Naive thymus-derived CD4-positive, alpha-beta T cell (primary cell): ENCODE measurements around the gene TOM1L2. TPM values are rescaled to one million over a fixed set of nuclear protein-coding genes. Genes with fewer than 3 reads are reported as not detected.
"Not testable (repeated sequence)": the region's sequence is repeated elsewhere in the genome, so short reads cannot be mapped to it uniquely, and the experiment has no call there.

Experiments used
- ATAC-seq: fragments of 150-1000 bp; cut with Tn5 transposase; 2 replicates; pipeline ENCODE4 v1.10.0; 2021; ENCODE audit warnings: mild to moderate bottlenecking, moderate library complexity
- CTCF ChIA-PET: fragments of 350-600 bp; sonication (Branson Sonifier 250); formaldehyde crosslinking; loops from one replicate; lab custom pipeline; 2021; ENCODE audit warnings: antibody characterized with exemption; lab: Charles Lee
- POLR2A ChIA-PET: fragments of 350-600 bp; sonication (Branson Sonifier 250); formaldehyde crosslinking; loops from one replicate; lab custom pipeline; 2021; ENCODE audit warnings: antibody characterized with exemption, inconsistent platforms; lab: Charles Lee
- DNase-seq, 9 donors: peaks; one replicate each; pipeline versions ENCODE4 v3.0.0 to v3.0.0-alpha.2; 2020 to 2022; ENCODE audit warnings: mixed read lengths in 1 of 9
- H3K27ac ChIP-seq: one replicate; pipeline ENCODE4 v1.7.0; 2013; ENCODE audit warnings: mild to moderate bottlenecking, low read depth, low read length, moderate library complexity
- H3K27me3 ChIP-seq, 2 donors: one replicate each; pipeline ENCODE4 v1.7.0; 2013; ENCODE audit warnings: low read length in 2 of 2, mild to moderate bottlenecking in 2 of 2, moderate library complexity in 2 of 2; ENCODE audit not compliant: control insufficient read depth in 2 of 2, insufficient read depth in 2 of 2
- H3K36me3 ChIP-seq, 3 experiments: 1 replicate in 2 of 3; 2 replicates in 1 of 3; pipeline ENCODE4 v1.7.0; 2013; ENCODE audit warnings: low read length in 3 of 3, mild to moderate bottlenecking in 3 of 3, moderate library complexity in 1 of 3; ENCODE audit not compliant: insufficient read depth in 3 of 3, control insufficient read depth in 2 of 3
- H3K4me1 ChIP-seq, 2 donors: one replicate each; pipeline ENCODE4 v1.7.0; 2013; ENCODE audit warnings: low read length in 2 of 2, mild to moderate bottlenecking in 2 of 2, moderate library complexity in 1 of 2; ENCODE audit not compliant: control insufficient read depth in 2 of 2, insufficient read depth in 2 of 2
- H3K4me3 ChIP-seq: 2 replicates; pipeline ENCODE4 v1.7.0; 2013; ENCODE audit warnings: mild to moderate bottlenecking, low read length
- H3K9me3 ChIP-seq, 3 experiments: 1 replicate in 2 of 3; 2 replicates in 1 of 3; pipeline ENCODE4 v1.7.0; 2013; ENCODE audit warnings: low read length in 3 of 3; ENCODE audit not compliant: control insufficient read depth in 2 of 3
- H3K27ac Mint-ChIP-seq, 9 donors: one replicate each; pipeline ENCODE4 v1.8.0; 2020 to 2022; ENCODE audit warnings: mixed read lengths in 9 of 9, mild to moderate bottlenecking in 8 of 9, moderate library complexity in 5 of 9, inconsistent platforms in 2 of 9
- H3K27me3 Mint-ChIP-seq, 5 donors: one replicate each; pipeline ENCODE4 v1.8.0; 2021 to 2022; ENCODE audit warnings: mixed read lengths in 5 of 5, mild to moderate bottlenecking in 1 of 5
- H3K36me3 Mint-ChIP-seq, 5 donors: one replicate each; pipeline ENCODE4 v1.8.0; 2020 to 2022; ENCODE audit warnings: mixed read lengths in 5 of 5, mild to moderate bottlenecking in 3 of 5, inconsistent platforms in 1 of 5
- H3K4me1 Mint-ChIP-seq, 7 donors: one replicate each; pipeline ENCODE4 v1.8.0; 2020 to 2022; ENCODE audit warnings: mixed read lengths in 7 of 7, mild to moderate bottlenecking in 3 of 7, inconsistent platforms in 1 of 7
- H3K4me3 Mint-ChIP-seq, 10 donors: one replicate each; pipeline ENCODE4 v1.8.0; 2020 to 2022; ENCODE audit warnings: mild to moderate bottlenecking in 10 of 10, mixed read lengths in 10 of 10, moderate library complexity in 6 of 10, inconsistent platforms in 2 of 10
- H3K9me3 Mint-ChIP-seq, 11 donors: one replicate each; pipeline ENCODE4 v1.8.0; 2020 to 2022; ENCODE audit warnings: mixed read lengths in 11 of 11, mild to moderate bottlenecking in 4 of 11, inconsistent platforms in 1 of 11, moderate library complexity in 1 of 11
- intact Hi-C, 2 donors: fragments of 100-400 bp; cut with micrococcal nuclease; formaldehyde crosslinking; loops; one replicate each; pipeline ENCODE4 v1.15.1; 2023
- polyA plus RNA-seq, 2 donors: library from polyadenylated mRNA; unstranded; fragments of 300-500 nt; fragmentation: Illumina TruSeq; gene quantifications; one replicate each; pipeline ENCODE4 v1.2.3, GENCODE V29; 2021
- total RNA-seq, 6 experiments: library from RNA in 5 of 6; stranded (reverse) in 5 of 6; gene quantifications; 1 replicate in 5 of 6; 2 replicates in 1 of 6; pipeline ENCODE4 v1.2.3 and lab custom pipeline; 2021 to 2026

TOM1L2 gene
- total and polyA plus RNA-seq, 7 experiments from 2014 or later = 6.9 to 84.1 (median 61.0) TPM

- H3K4me1 Mint-ChIP-seq = no peaks in the 10 kb centered on the region
- ATAC-seq (no peak), DNase-seq (no peak)
- no peaks in the 10 kb centered on the region for H3K27me3 ChIP-seq
- no peaks in the 10 kb centered on the region for H3K36me3 Mint-ChIP-seq
- H3K4me1 ChIP-seq = no peaks in the 10 kb centered on the region
- no peak overlapping the region for H3K27ac ChIP-seq
- no peaks in the 10 kb centered on the region for H3K9me3 ChIP-seq
- no peak overlapping the region for H3K4me3 ChIP-seq
- no peaks in the 10 kb centered on the region for H3K9me3 Mint-ChIP-seq
- intact Hi-C loops = no loop called here
- H3K27me3 Mint-ChIP-seq = no peaks in the 10 kb centered on the region
- no peaks in the 10 kb centered on the region for H3K36me3 ChIP-seq
- ChIA-PET POLR2A (interaction anchor here (0.8 kb wide), 1 partner anchor 184 kb away, joined by 3 read pairs; no protein-coding TSS in a partner anchor), CTCF (no interaction called here)
- peak overlapping the region in 1 of 9 donors; percentile 63 for H3K27ac Mint-ChIP-seq
- H3K4me3 Mint-ChIP-seq = no peak overlapping the region
Measured at GRCh38 chr17:17999364-18000029, 27.3 kb upstream of the TOM1L2 start.

- Mint-ChIP-seq H3K36me3 (no peaks in the 10 kb centered on the region), H3K9me3 (no peaks in the 10 kb centered on the region), H3K4me1 (no peaks in the 10 kb centered on the region), H3K27me3 (no peaks in the 10 kb centered on the region), H3K4me3 (no peak overlapping the region), H3K27ac (no peak overlapping the region)
- Histone ChIP-seq H3K4me3 (no peak overlapping the region), H3K36me3 (no peaks in the 10 kb centered on the region), H3K4me1 (no peaks in the 10 kb centered on the region), H3K27me3 (no peaks in the 10 kb centered on the region), H3K27ac (no peak overlapping the region), H3K9me3 (no peaks in the 10 kb centered on the region)
- intact Hi-C loops = no loop called here
- ATAC-seq (no peak), DNase-seq (no peak)
- POLR2A ChIA-PET = no interaction called here
- CTCF ChIA-PET = no interaction called here
Measured at GRCh38 chr17:17998934-17999333, 26.7 kb upstream of the TOM1L2 start.

GRCh38 chr17:17995887-17996286 lies 23.7 kb upstream of the TOM1L2 start:
- CTCF ChIA-PET, intact Hi-C loops, H3K36me3 ChIP-seq, H3K4me3 ChIP-seq, H3K27ac Mint-ChIP-seq, H3K27me3 ChIP-seq, H3K4me1 Mint-ChIP-seq, H3K9me3 ChIP-seq, ATAC-seq, DNase-seq, H3K4me1 ChIP-seq, H3K9me3 Mint-ChIP-seq, POLR2A ChIA-PET, H3K4me3 Mint-ChIP-seq, H3K27me3 Mint-ChIP-seq, H3K36me3 Mint-ChIP-seq, H3K27ac ChIP-seq: not testable (repeated sequence)

- no peak overlapping the region for H3K27ac ChIP-seq
- ChIA-PET CTCF (interaction anchor here (0.7 kb wide), 1 partner anchor 16 kb away, joined by 3 read pairs; no protein-coding TSS in a partner anchor), POLR2A (no interaction called here)
- no peaks in the 10 kb centered on the region for H3K9me3 ChIP-seq
- H3K36me3 ChIP-seq = no peaks in the 10 kb centered on the region
- no peaks in the 10 kb centered on the region for H3K9me3 Mint-ChIP-seq
- ATAC-seq (peak; percentile 56), DNase-seq (peak in 4 of 9 donors; percentile 15 to 19 (median 16))
- H3K4me1 Mint-ChIP-seq = no peaks in the 10 kb centered on the region
- H3K36me3 Mint-ChIP-seq = no peaks in the 10 kb centered on the region
- H3K27me3 Mint-ChIP-seq = no peaks in the 10 kb centered on the region
- peak overlapping the region in 3 of 9 donors; percentile 34 to 44 (median 36) for H3K27ac Mint-ChIP-seq
- H3K4me3 ChIP-seq = no peak overlapping the region
- no peaks in the 10 kb centered on the region for H3K4me1 ChIP-seq
- intact Hi-C loops = no loop called here
- no peaks in the 10 kb centered on the region for H3K27me3 ChIP-seq
- no peak overlapping the region for H3K4me3 Mint-ChIP-seq
Measured at GRCh38 chr17:17994271-17995069, 22.3 kb upstream of the TOM1L2 start.

GRCh38 chr17:17993852-17994251 lies 21.7 kb upstream of the TOM1L2 start:
- H3K27ac Mint-ChIP-seq = no peak overlapping the region
- POLR2A ChIA-PET = no interaction called here

GRCh38 chr17:17993366-17993765 lies 21.2 kb upstream of the TOM1L2 start:
- H3K9me3 Mint-ChIP-seq = no peaks in the 10 kb centered on the region
- no peaks in the 10 kb centered on the region for H3K4me1 ChIP-seq
- no peak overlapping the region for H3K4me3 ChIP-seq
- ChIA-PET CTCF (no interaction called here), POLR2A (no interaction called here)
- intact Hi-C loops = no loop called here
- H3K27me3 ChIP-seq = no peaks in the 10 kb centered on the region
- H3K27ac ChIP-seq = no peak overlapping the region
- H3K36me3 Mint-ChIP-seq = no peaks in the 10 kb centered on the region
- DNase-seq (no peak), ATAC-seq (no peak)
- no peak overlapping the region for H3K4me3 Mint-ChIP-seq
- no peaks in the 10 kb centered on the region for H3K27me3 Mint-ChIP-seq
- peaks cover 0 to 4% (median 0%) of the 10 kb centered on the region in 7 donors for H3K4me1 Mint-ChIP-seq
- H3K27ac Mint-ChIP-seq = no peak overlapping the region
- no peaks in the 10 kb centered on the region for H3K9me3 ChIP-seq
- no peaks in the 10 kb centered on the region for H3K36me3 ChIP-seq

More at GRCh38 chr17:17993852-17994251, 21.7 kb upstream of the TOM1L2 start:
- Histone ChIP-seq H3K27ac (no peak overlapping the region), H3K4me1 (no peaks in the 10 kb centered on the region), H3K27me3 (no peaks in the 10 kb centered on the region), H3K36me3 (no peaks in the 10 kb centered on the region), H3K4me3 (no peak overlapping the region), H3K9me3 (no peaks in the 10 kb centered on the region)
- H3K4me3 Mint-ChIP-seq = no peak overlapping the region
- CTCF ChIA-PET = no interaction called here
- H3K27me3 Mint-ChIP-seq = no peaks in the 10 kb centered on the region
- intact Hi-C loops = no loop called here
- ATAC-seq (no peak), DNase-seq (no peak)
- peaks cover 0 to 2% (median 0%) of the 10 kb centered on the region in 7 donors for H3K4me1 Mint-ChIP-seq
- H3K36me3 Mint-ChIP-seq = no peaks in the 10 kb centered on the region
- no peaks in the 10 kb centered on the region for H3K9me3 Mint-ChIP-seq
